ENCODE measurements around the gene GEMIN4. TPM values are rescaled to one million over a fixed set of nuclear protein-coding genes. Genes with fewer than 3 reads are reported as not detected.
A peak's percentile ranks its signal among the peaks of the same experiment; 100 is the strongest.

The GEMIN4 gene
- total RNA-seq, 1 experiment from 2014 or later, result 47.4 TPM

GRCh38 chr17:737561-738113 is 14.4 kb downstream of the GEMIN4 start:
- no peak for DNase-seq
- Histone ChIP-seq H3K9me2 (ENCODE audit: insufficient read depth) (no peaks in the 10 kb centered on the region), H3F3A (ENCODE audit: insufficient read depth, low read depth) (peaks cover 36% of the 10 kb centered on the region), H3K4me1 (replicated peaks; ENCODE audit: insufficient read depth) (peaks cover 12% of the 10 kb centered on the region), H3K27ac (peak overlapping the region; percentile 8; the same call in 1 of the 2 replicates), H3K9me3 (ENCODE audit: insufficient read depth, low read depth) (no peaks in the 10 kb centered on the region), H3K4me3 (no peak overlapping the region), H3K79me2 (ENCODE audit: low read depth) (peaks cover 21% of the 10 kb centered on the region), H2AFZ (no peak overlapping the region), H3K4me2 (no peak overlapping the region), H3K27me3 (ENCODE audit: insufficient read depth, low read depth) (no peaks in the 10 kb centered on the region), H4K20me1 (ENCODE audit: insufficient read depth) (peaks cover 25% of the 10 kb centered on the region), H3K36me3 (ENCODE audit: low read depth) (peaks cover 28% of the 10 kb centered on the region; the same call in 1 of the 2 replicates)
- ChIA-PET POLR2A (ENCODE audit: unreplicated experiment) (no interaction called here), CTCF (no interaction called here)
- TF ChIP-seq CTCF (conservative IDR thresholded peaks at IDR 0.05) (no peak), EZH2 (IDR thresholded peaks at IDR 0.05; ENCODE audit: low read depth) (no peak)
- intact Hi-C loops (cut with micrococcal nuclease; ENCODE audit: unreplicated experiment), result no loop called here
- BruUV-seq (replicated peaks), result no TSS peak

DNA sequence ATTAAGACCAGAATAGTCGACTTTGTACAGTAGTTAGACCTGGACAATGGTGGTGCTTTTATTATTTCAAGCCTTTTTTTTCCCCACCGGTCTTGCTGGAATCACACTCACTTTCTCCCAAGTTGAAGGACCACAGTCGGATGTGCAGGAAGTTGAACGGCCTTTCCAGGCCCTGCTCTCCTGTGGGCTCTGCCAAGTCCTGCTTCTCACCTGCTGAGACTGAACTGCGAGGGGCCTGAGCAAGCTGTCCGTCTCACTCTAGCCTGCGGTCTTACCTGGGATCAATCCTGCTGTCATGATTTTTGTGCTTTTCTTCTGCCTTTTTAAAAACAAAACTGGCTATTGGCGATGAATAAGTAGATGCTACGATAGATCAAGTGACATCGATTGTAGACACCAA is 18.3 kb downstream of the GEMIN4 start:
- Histone ChIP-seq H3K9me2 (ENCODE audit: insufficient read depth) (no peaks in the 10 kb centered on the region), H2AFZ (no peak overlapping the region), H3K4me1 (replicated peaks; ENCODE audit: insufficient read depth) (peaks cover 12% of the 10 kb centered on the region), H3K4me2 (peak overlapping the region; percentile 88), H3K4me3 (peak overlapping the region; percentile 96), H3F3A (ENCODE audit: insufficient read depth, low read depth) (peaks cover 45% of the 10 kb centered on the region), H3K36me3 (ENCODE audit: low read depth) (peaks cover 13% of the 10 kb centered on the region; the same call in 1 of the 2 replicates), H3K9me3 (ENCODE audit: insufficient read depth, low read depth) (no peaks in the 10 kb centered on the region), H3K27ac (no peak overlapping the region), H3K79me2 (ENCODE audit: low read depth) (peaks cover 21% of the 10 kb centered on the region), H3K27me3 (ENCODE audit: insufficient read depth, low read depth) (no peaks in the 10 kb centered on the region), H4K20me1 (ENCODE audit: insufficient read depth) (peaks cover 12% of the 10 kb centered on the region; the same call in 1 of the 2 replicates)
- POLR2A ChIA-PET (ENCODE audit: unreplicated experiment), result interaction anchor here (0.7 kb wide), 1 partner anchor 1093 kb away, joined by 3 read pairs; no protein-coding TSS in a partner anchor
- TF ChIP-seq CTCF (conservative IDR thresholded peaks at IDR 0.05), result no peak
- no peak for TF ChIP-seq EZH2 (IDR thresholded peaks at IDR 0.05; ENCODE audit: low read depth)
- intact Hi-C loops (cut with micrococcal nuclease; ENCODE audit: unreplicated experiment), result no loop called here
- TSS peak; percentile 55 for BruUV-seq (replicated peaks)
- CTCF ChIA-PET, result no interaction called here
- no peak for DNase-seq

GRCh38 chr17:732902-733720 is 19.0 kb downstream of the GEMIN4 start:
- no peak overlapping the region for H3K27ac ChIP-seq
- H3K4me3 ChIP-seq, result peak overlapping the region; percentile 96
- TF ChIP-seq EZH2 (IDR thresholded peaks at IDR 0.05; ENCODE audit: low read depth) (no peak), CTCF (conservative IDR thresholded peaks at IDR 0.05) (no peak)
- H3K9me3 ChIP-seq (ENCODE audit: insufficient read depth, low read depth), result no peaks in the 10 kb centered on the region
- ChIA-PET POLR2A (ENCODE audit: unreplicated experiment) (interaction anchor here (0.5 to 0.7 kb wide), 3 partner anchors 22 to 1094 kb away, joined by 3 to 11 read pairs (median 4); no protein-coding TSS in a partner anchor), CTCF (no interaction called here)
- peaks cover 12% of the 10 kb centered on the region; the same call in 1 of the 2 replicates for H4K20me1 ChIP-seq (ENCODE audit: insufficient read depth)
- peak overlapping the region; percentile 88 for H3K4me2 ChIP-seq
- intact Hi-C loops (cut with micrococcal nuclease; ENCODE audit: unreplicated experiment), result no loop called here
- H3K27me3 ChIP-seq (ENCODE audit: insufficient read depth, low read depth), result no peaks in the 10 kb centered on the region
- H3F3A ChIP-seq (ENCODE audit: insufficient read depth, low read depth), result peaks cover 39% of the 10 kb centered on the region
- H3K36me3 ChIP-seq (ENCODE audit: low read depth), result peaks cover 8% of the 10 kb centered on the region; the same call in 1 of the 2 replicates
- peak overlapping the region; percentile 75 for H2AFZ ChIP-seq
- BruUV-seq (replicated peaks), result no TSS peak
- H3K9me2 ChIP-seq (ENCODE audit: insufficient read depth), result no peaks in the 10 kb centered on the region
- H3K79me2 ChIP-seq (ENCODE audit: low read depth), result peaks cover 21% of the 10 kb centered on the region
- H3K4me1 ChIP-seq (replicated peaks; ENCODE audit: insufficient read depth), result peaks cover 12% of the 10 kb centered on the region
- DNase-seq, result peak; percentile 29 to 47
